ENCODE data around the gene GRM5. TPM values are rescaled to one million over a fixed set of nuclear protein-coding genes. Genes with fewer than 3 reads are reported as not detected.
"Not testable (repeated sequence)": the region's sequence is repeated elsewhere in the genome, so short reads cannot be mapped to it uniquely, and the experiment has no call there.

GRM5 gene
- under 1 TPM in 1 of 2 donors, not detected in 1; 0.33 TPM for total RNA-seq

DNA sequence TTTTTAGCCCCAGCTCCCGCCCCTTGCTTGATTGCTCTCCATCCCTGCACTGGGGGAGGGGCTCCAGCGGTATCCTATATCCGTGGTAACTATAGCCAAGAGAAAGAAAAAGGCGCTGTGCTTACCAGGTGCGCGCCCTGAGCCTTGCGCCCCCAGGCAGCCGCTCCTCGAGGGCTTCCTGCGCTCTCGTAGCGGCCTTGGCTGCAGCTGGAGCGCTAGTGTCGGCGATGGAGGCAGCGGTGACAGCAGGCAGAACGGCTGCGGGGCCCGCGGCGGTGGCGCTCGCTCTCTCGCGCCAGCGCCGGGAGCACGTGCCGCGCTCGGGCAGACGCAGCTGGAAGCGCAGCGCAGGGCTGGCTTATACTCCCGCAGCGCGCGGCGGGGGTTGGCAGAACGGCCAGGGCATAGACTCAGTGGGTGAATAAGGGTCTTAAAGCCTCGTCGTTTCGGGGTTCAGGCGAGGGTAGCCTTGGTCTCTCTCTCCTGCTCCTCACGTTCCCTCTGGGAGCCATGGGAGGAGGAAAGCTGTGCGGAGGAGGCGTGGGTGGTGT, at the start of gene GRM5:
GRM5 (minus strand) TSS at position 332 of the 551 bp plus-strand sequence. CDS start 18,110 bp downstream, outside the sequence.
- H3K4me1 ChIP-seq; H3K36me3 ChIP-seq (replicated peaks in 1 of 2; ENCODE audit: insufficient read depth in 1 of 2, low read depth in 2 of 2); H3K27ac ChIP-seq; DNase-seq; H3K4me3 ChIP-seq; ATAC-seq; H3K9me3 ChIP-seq; intact Hi-C loops (cut with DNase I); H3K27me3 ChIP-seq: not testable (repeated sequence)
- WGBS, 2 donors: 1 to 2% methylated on average over 7 to 34 of the region's 47 CpGs

DNA sequence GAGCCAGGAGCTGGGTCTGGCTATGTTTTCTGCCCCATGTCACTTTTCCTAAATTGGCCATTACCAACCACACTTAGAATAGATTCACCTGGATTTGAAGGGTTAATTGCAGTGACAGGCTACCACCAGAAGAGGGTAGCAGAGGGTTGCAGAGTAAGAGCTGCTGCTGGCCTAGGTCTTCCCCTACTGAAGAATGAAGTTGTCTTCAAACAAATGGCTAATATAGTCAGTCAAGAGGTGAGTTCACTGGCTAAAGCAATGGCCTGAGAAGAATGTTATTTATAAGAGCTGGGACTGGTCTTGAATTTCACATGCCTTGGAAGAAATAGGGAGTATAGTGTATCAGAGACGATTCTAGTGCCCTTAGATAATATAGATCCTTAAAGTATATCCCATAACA, 32.2 kb upstream of the GRM5 start:
- not testable (repeated sequence) for H3K9me3 ChIP-seq; H3K36me3 ChIP-seq (replicated peaks in 1 of 2; ENCODE audit: insufficient read depth in 1 of 2, low read depth in 2 of 2); H3K27me3 ChIP-seq; H3K27ac ChIP-seq; H3K4me1 ChIP-seq; H3K4me3 ChIP-seq
- DNase-seq (peak; percentile 11 to 21 (median 16)), ATAC-seq (peak; percentile 67)
- TF ChIP-seq CTCF (IDR thresholded peaks at IDR 0.05): peak; percentile 29 to 63 (median 58)
- intact Hi-C loops (cut with DNase I): loop anchor here (10.0 kb wide), 1 partner anchor 377 kb away; no protein-coding TSS in a partner anchor
- WGBS, 2 donors: 83 to 88% methylated on average over 1 of the region's 1 CpG

DNA sequence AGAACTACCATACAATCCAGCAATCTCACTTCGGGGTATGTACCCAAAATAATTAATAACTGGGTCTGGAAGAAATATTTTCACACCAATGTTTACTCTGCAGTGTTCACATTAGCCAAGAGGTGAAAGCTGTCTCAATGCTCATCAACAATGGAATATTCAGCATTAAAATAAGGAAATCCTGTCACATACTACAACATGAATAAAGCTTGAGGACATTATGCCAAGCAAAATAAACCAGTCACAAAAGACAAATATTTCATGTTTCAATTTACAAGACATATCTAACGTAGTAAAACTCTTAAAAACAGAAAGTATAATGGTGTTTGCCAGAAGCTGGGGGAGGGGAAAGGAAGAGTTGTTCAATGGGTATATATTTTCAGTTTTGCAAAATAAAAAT, 28.0 kb upstream of the GRM5 start:
- intact Hi-C loops (cut with DNase I): loop anchor here (10.0 kb wide), 1 partner anchor 381 kb away; no protein-coding TSS in a partner anchor
- H3K27ac ChIP-seq; H3K9me3 ChIP-seq; ATAC-seq; DNase-seq; H3K4me3 ChIP-seq; H3K4me1 ChIP-seq; H3K36me3 ChIP-seq (replicated peaks in 1 of 2; ENCODE audit: insufficient read depth in 1 of 2, low read depth in 2 of 2); H3K27me3 ChIP-seq: not testable (repeated sequence)
- 27 to 29% methylated on average over 2 of the region's 2 CpGs for WGBS, 2 donors

GRCh38 chr11:89084951-89085350, 19.2 kb upstream of the GRM5 start:
- H3K9me3 ChIP-seq; H3K27ac ChIP-seq; H3K4me3 ChIP-seq; intact Hi-C loops (cut with DNase I); H3K27me3 ChIP-seq; H3K4me1 ChIP-seq; ATAC-seq; H3K36me3 ChIP-seq (replicated peaks in 1 of 2; ENCODE audit: insufficient read depth in 1 of 2, low read depth in 2 of 2); DNase-seq: not testable (repeated sequence)
- WGBS, 2 donors: 47 to 55% methylated on average over 3 of the region's 3 CpGs

GRCh38 chr11:89070911-89071310, 5.1 kb upstream of the GRM5 start:
- intact Hi-C loops (cut with DNase I); H3K27ac ChIP-seq; H3K4me3 ChIP-seq; DNase-seq; H3K9me3 ChIP-seq; H3K4me1 ChIP-seq; H3K27me3 ChIP-seq; ATAC-seq; H3K36me3 ChIP-seq (replicated peaks in 1 of 2; ENCODE audit: insufficient read depth in 1 of 2, low read depth in 2 of 2): not testable (repeated sequence)
- WGBS, 2 donors: 15 to 20% methylated on average over 1 of the region's 1 CpG

GRCh38 chr11:89067264-89067663, 1.5 kb upstream of the GRM5 start:
- Histone ChIP-seq H3K27ac (no peak overlapping the region), H3K9me3 (no peaks in the 10 kb centered on the region), H3K36me3 (replicated peaks in 1 of 2; ENCODE audit: insufficient read depth in 1 of 2, low read depth in 2 of 2) (no peaks in the 10 kb centered on the region), H3K4me1 (peaks cover 7% of the 10 kb centered on the region), H3K27me3 (no peaks in the 10 kb centered on the region), H3K4me3 (no peak overlapping the region)
- ATAC-seq (no peak), DNase-seq (no peak)
- intact Hi-C loops (cut with DNase I): no loop called here
- TF ChIP-seq CTCF (IDR thresholded peaks at IDR 0.05) (no peak), POLR2A (IDR thresholded peaks at IDR 0.05) (no peak)

DNA sequence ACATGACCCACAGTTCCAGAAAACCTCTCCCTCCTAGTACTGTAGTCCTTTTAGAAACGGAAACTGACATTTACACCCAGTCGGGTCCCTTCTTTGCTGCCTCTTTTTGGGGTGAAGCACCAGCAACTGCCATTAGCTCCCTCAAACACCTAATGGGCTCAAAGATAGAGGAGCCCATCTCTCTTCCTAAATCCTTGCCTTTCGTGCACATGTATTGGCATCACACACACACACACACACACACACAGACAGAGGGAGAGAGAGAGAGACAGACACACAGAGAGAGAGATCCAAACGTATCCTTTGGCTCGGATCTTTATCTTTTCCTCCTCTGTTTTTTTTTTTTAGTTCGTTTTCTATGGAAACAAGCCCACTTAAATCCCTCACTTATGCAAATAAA, 716 bp downstream of the GRM5 start:
- no peaks in the 10 kb centered on the region for H3K36me3 ChIP-seq (replicated peaks in 1 of 2; ENCODE audit: insufficient read depth in 1 of 2, low read depth in 2 of 2)
- intact Hi-C loops (cut with DNase I): no loop called here
- H3K27me3 ChIP-seq: no peaks in the 10 kb centered on the region
- TF ChIP-seq POLR2A (IDR thresholded peaks at IDR 0.05): no peak
- TF ChIP-seq CTCF (IDR thresholded peaks at IDR 0.05): no peak
- ATAC-seq: no peak
- no peaks in the 10 kb centered on the region for H3K9me3 ChIP-seq
- H3K4me1 ChIP-seq: peaks cover 7% of the 10 kb centered on the region
- H3K27ac ChIP-seq: no peak overlapping the region
- DNase-seq: no peak
- WGBS, 2 donors: 14 to 29% methylated on average over 6 of the region's 6 CpGs
- H3K4me3 ChIP-seq: no peak overlapping the region

- H3K36me3 ChIP-seq (replicated peaks in 1 of 2; ENCODE audit: insufficient read depth in 1 of 2, low read depth in 2 of 2); H3K27ac ChIP-seq; DNase-seq; ATAC-seq; intact Hi-C loops (cut with DNase I); H3K27me3 ChIP-seq; H3K4me3 ChIP-seq; H3K9me3 ChIP-seq; H3K4me1 ChIP-seq: not testable (repeated sequence)
- WGBS, 2 donors: 2 to 7% methylated on average over 14 to 17 of the region's 17 CpGs
Observed at GRCh38 chr11:89063481-89063951, 2.3 kb downstream of the GRM5 start.

DNA sequence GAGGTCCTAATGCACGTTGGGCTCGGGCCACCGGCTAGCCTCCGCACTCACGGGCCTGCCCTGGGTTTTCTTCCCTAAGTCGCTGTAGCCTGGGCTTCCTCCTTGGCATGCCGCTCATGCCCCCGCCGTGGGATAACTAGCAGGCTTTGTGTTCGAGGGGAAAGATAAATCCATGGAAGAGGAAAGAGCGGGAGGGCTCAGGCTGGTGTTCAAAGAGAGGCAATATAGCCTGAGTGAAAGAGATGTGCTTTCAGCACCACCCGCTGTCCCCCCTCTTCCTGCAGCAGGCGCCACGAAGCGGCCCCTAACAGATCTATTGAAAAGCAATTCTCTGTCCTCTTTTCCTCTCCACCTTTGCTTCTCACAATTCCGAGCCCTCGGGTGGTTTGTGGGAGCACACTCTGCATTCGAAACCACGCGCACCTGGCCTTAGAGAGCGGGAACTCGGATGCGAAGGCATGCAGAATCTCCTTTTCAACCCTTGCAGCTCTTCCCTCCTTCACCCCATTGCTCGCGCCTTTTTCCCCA, 2.9 kb downstream of the GRM5 start:
- H3K36me3 ChIP-seq (replicated peaks in 1 of 2; ENCODE audit: insufficient read depth in 1 of 2, low read depth in 2 of 2); DNase-seq; H3K27me3 ChIP-seq; H3K27ac ChIP-seq; H3K4me3 ChIP-seq; H3K4me1 ChIP-seq; H3K9me3 ChIP-seq; intact Hi-C loops (cut with DNase I); ATAC-seq: not testable (repeated sequence)
- WGBS, 2 donors: 6 to 7% methylated on average over 25 of the region's 25 CpGs
